H1 (cell line): Measurements from ENCODE around the gene THAP4. TPM values are rescaled to one million over a fixed set of nuclear protein-coding genes. Genes with fewer than 3 reads are reported as not detected.

Experiments
- ATF2 ChIP-seq: IDR thresholded peaks from 2 replicates; pipeline ENCODE4 v1.6.1; 2012; ENCODE audit warnings: low read length, inconsistent platforms
- CHD2 ChIP-seq: IDR thresholded peaks from 2 replicates; pipeline ENCODE4 v1.6.1; 2012; ENCODE audit warnings: low read length, improper control_type of control experiment
- polyA plus RNA-seq, 7 experiments: library from polyadenylated mRNA; depleted of rRNA in 3 of 7; stranded (reverse) in 5 of 7; unstranded in 2 of 7; fragments of >200 nt in 5 of 7; fragments of 200-250 nt in 2 of 7; gene quantifications; 1 replicate in 5 of 7; 2 replicates in 1 of 7; 4 replicates in 1 of 7; pipeline versions ENCODE4 v1.2.1 to v1.2.3, GENCODE V29; 2011 to 2013; ENCODE audit warnings: missing spikeins in 2 of 7, mixed read lengths in 2 of 7
- total RNA-seq: library from RNA; stranded (reverse); fragmentation: NEBNext Ultra II Directional; extraction: Animal tissue kit (Norgen Biotek cat#: 25700); gene quantifications from 2 replicates; pipeline ENCODE4 v1.2.1, GENCODE V29; 2021

THAP4 gene
- total and polyA plus RNA-seq, 2 of the 8 experiments (the other 6 are each of a cell fraction or from before 2014, with no cell fraction given): 78.9 to 83.6 TPM

GRCh38 chr2:241560883-241561474 is 76.0 kb downstream of the THAP4 start (continued):
- TF ChIP-seq ATF2: no peak
- TF ChIP-seq CHD2: no peak
